Suprapubic skin (tissue), 4 donors: Measurements from ENCODE around the gene SEC61A1. TPM values are rescaled to one million over a fixed set of nuclear protein-coding genes. Genes with fewer than 3 reads are reported as not detected.

Source experiments
- DNase-seq, 2 donors: peaks; one replicate each; pipeline ENCODE4 v3.0.0-alpha.2; 2019; ENCODE audit warnings: low spot score in 2 of 2
- H3K27ac ChIP-seq: fragments of 200-600 bp; sonication (generic); one replicate; pipeline ENCODE4 v1.5.1; 2019
- H3K27me3 ChIP-seq: fragments of 200-600 bp; sonication (generic); one replicate; pipeline ENCODE4 v1.5.1; 2019
- H3K36me3 ChIP-seq: fragments of 200-600 bp; sonication (generic); one replicate; pipeline ENCODE4 v1.5.1; 2019
- H3K4me1 ChIP-seq: fragments of 200-600 bp; sonication (generic); one replicate; pipeline ENCODE4 v1.5.1; 2019
- H3K4me3 ChIP-seq: fragments of 200-600 bp; sonication (generic); one replicate; pipeline ENCODE4 v1.5.1; 2019; ENCODE audit warnings: mild to moderate bottlenecking
- H3K9me3 ChIP-seq: fragments of 200-600 bp; sonication (generic); one replicate; pipeline ENCODE4 v1.5.1; 2019
- CTCF ChIP-seq, 2 donors: fragments of 200-600 bp in 1 of 2; fragments of 450-650 bp in 1 of 2; sonication (generic) in 1 of 2; IDR thresholded peaks; one replicate each; pipeline ENCODE4 v1.5.1; 2016 to 2019; ENCODE audit warnings: antibody characterized with exemption in 2 of 2, mild to moderate bottlenecking in 1 of 2, moderate library complexity in 1 of 2
- EP300 ChIP-seq: sonication (generic); formaldehyde crosslinking; IDR thresholded peaks from one replicate; pipeline ENCODE4 v1.6.1; 2017; ENCODE audit warnings: antibody characterized with exemption
- POLR2A ChIP-seq, 2 donors: fragments of 450-650 bp; IDR thresholded peaks; one replicate each; pipeline ENCODE4 v1.6.1; 2017; ENCODE audit warnings: antibody characterized with exemption in 2 of 2, mild to moderate bottlenecking in 2 of 2, moderate library complexity in 2 of 2
- POLR2AphosphoS5 ChIP-seq, 3 donors: sonication (generic); formaldehyde crosslinking; IDR thresholded peaks; one replicate each; pipeline ENCODE4 v1.6.1; 2017; ENCODE audit warnings: antibody characterized with exemption in 3 of 3
- WGBS: methylation state at CpG from one replicate; pipeline ENCODE4 v1.1.5; 2018; 5-methylcytosine and 5-hydroxymethylcytosine counted together
- total RNA-seq, 4 donors: library from RNA; depleted of rRNA; stranded (reverse); fragments of >200 nt; gene quantifications; one replicate each; pipeline ENCODE4 v1.1.0, GENCODE V29; 2016

The SEC61A1 gene
- total RNA-seq, 4 donors from 2014 or later = 83.5 to 132 (median 124) TPM

GRCh38 chr3:128036119-128036518 is 16.1 kb upstream of the SEC61A1 start:
- Histone ChIP-seq H3K9me3 (no peaks in the 10 kb centered on the region), H3K36me3 (no peaks in the 10 kb centered on the region), H3K4me1 (no peaks in the 10 kb centered on the region), H3K4me3 (no peak overlapping the region), H3K27ac (no peak overlapping the region), H3K27me3 (no peaks in the 10 kb centered on the region)
- no peak for DNase-seq
- TF ChIP-seq POLR2AphosphoS5 (IDR thresholded peaks at IDR 0.05) (no peak), EP300 (no peak), POLR2A (IDR thresholded peaks at IDR 0.05) (no peak), CTCF (IDR thresholded peaks at IDR 0.05) (no peak)
- WGBS = 92% methylated on average over 1 of the region's 1 CpG

- TF ChIP-seq POLR2AphosphoS5 (IDR thresholded peaks at IDR 0.05) = no peak
- no peak for TF ChIP-seq EP300
- no peak for TF ChIP-seq POLR2A (IDR thresholded peaks at IDR 0.05)
- no peak for TF ChIP-seq CTCF (IDR thresholded peaks at IDR 0.05)
- 59% methylated on average over 3 of the region's 3 CpGs for WGBS
- Histone ChIP-seq H3K4me1 (no peaks in the 10 kb centered on the region), H3K4me3 (no peak overlapping the region), H3K27me3 (no peaks in the 10 kb centered on the region), H3K27ac (no peak overlapping the region), H3K9me3 (no peaks in the 10 kb centered on the region), H3K36me3 (no peaks in the 10 kb centered on the region)
- no peak for DNase-seq
Measured at GRCh38 chr3:128040041-128040440, 12.2 kb upstream of the SEC61A1 start.

- H3K36me3 ChIP-seq = no peaks in the 10 kb centered on the region
- DNase-seq = no peak
- 71% methylated on average over 1 of the region's 1 CpG for WGBS
- H3K27ac ChIP-seq = no peak overlapping the region
- H3K9me3 ChIP-seq = no peaks in the 10 kb centered on the region
- no peak overlapping the region for H3K4me3 ChIP-seq
- TF ChIP-seq POLR2A (IDR thresholded peaks at IDR 0.05) (no peak), CTCF (IDR thresholded peaks at IDR 0.05) (no peak), POLR2AphosphoS5 (IDR thresholded peaks at IDR 0.05) (no peak), EP300 (no peak)
- H3K4me1 ChIP-seq = no peaks in the 10 kb centered on the region
- H3K27me3 ChIP-seq = no peaks in the 10 kb centered on the region
Measured at GRCh38 chr3:128040660-128041059, 11.6 kb upstream of the SEC61A1 start.

GRCh38 chr3:128041344-128041743 is 10.9 kb upstream of the SEC61A1 start:
- Histone ChIP-seq H3K4me1 (no peaks in the 10 kb centered on the region), H3K4me3 (no peak overlapping the region), H3K36me3 (no peaks in the 10 kb centered on the region), H3K27ac (no peak overlapping the region), H3K9me3 (no peaks in the 10 kb centered on the region), H3K27me3 (no peaks in the 10 kb centered on the region)
- 69% methylated on average over 1 of the region's 1 CpG for WGBS
- DNase-seq = no peak
- TF ChIP-seq POLR2A (IDR thresholded peaks at IDR 0.05) (no peak), CTCF (IDR thresholded peaks at IDR 0.05) (no peak), EP300 (no peak), POLR2AphosphoS5 (IDR thresholded peaks at IDR 0.05) (no peak)

- DNase-seq = no peak
- no peaks in the 10 kb centered on the region for H3K9me3 ChIP-seq
- H3K27me3 ChIP-seq = no peaks in the 10 kb centered on the region
- H3K4me1 ChIP-seq = peaks cover 36% of the 10 kb centered on the region
- H3K36me3 ChIP-seq = peaks cover 10% of the 10 kb centered on the region
- 74% methylated on average over 3 of the region's 3 CpGs for WGBS
- H3K27ac ChIP-seq = no peak overlapping the region
- no peak overlapping the region for H3K4me3 ChIP-seq
- TF ChIP-seq POLR2AphosphoS5 (IDR thresholded peaks at IDR 0.05) (no peak), CTCF (IDR thresholded peaks at IDR 0.05) (no peak), POLR2A (IDR thresholded peaks at IDR 0.05) (no peak), EP300 (no peak)
Measured at GRCh38 chr3:128050597-128050996, 1.6 kb upstream of the SEC61A1 start.
